ENCODE results near the gene NUTM2A.
"Not testable (repeated sequence)": the region's sequence is repeated elsewhere in the genome, so short reads cannot be mapped to it uniquely, and the experiment has no call there.

Gene NUTM2A

DNA sequence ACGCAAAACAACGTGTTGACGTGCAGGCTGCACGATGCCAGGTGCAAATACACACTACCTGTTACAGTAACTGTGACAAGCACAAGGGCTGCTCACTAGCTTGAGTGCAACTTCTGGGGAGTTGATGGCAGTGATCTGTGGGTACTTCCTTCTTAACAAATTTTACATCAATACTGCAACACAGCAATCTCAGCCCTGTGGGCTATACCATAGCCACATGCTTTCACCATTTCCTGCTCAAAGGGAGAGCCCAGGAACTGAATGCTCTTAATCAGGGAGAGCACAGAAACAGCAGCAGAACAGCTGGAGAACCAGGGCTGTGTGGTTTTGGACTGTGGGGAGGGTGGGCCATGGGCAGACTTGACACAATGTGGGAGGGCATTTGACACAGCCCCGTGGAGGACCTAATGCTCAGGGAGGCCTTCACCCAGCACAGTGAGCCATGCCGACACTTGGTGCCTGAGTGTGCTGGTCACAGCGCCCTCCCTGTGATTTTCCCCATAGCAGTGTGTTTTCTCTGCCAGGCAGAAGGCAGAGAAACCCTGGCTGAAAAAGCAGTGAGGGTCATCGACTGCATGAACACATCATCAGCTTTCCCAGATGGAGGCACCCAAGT lies 12.0 kb upstream of the NUTM2A start:
- H3K36me3 ChIP-seq (ENCODE audit: insufficient read depth, low read length); H3K27ac ChIP-seq (ENCODE audit: low read depth, low read length); H2AFZ ChIP-seq (ENCODE audit: low read length, unreplicated experiment); H3K4me3 ChIP-seq (ENCODE audit: low read depth, low read length); H3K4me1 ChIP-seq (ENCODE audit: control insufficient read depth, insufficient read depth, low read length, unreplicated experiment); H3K27me3 ChIP-seq (ENCODE audit: insufficient read depth, low read length); H3K79me2 ChIP-seq (ENCODE audit: control insufficient read depth, insufficient read depth, low read length, unreplicated experiment): not testable (repeated sequence)

DNA sequence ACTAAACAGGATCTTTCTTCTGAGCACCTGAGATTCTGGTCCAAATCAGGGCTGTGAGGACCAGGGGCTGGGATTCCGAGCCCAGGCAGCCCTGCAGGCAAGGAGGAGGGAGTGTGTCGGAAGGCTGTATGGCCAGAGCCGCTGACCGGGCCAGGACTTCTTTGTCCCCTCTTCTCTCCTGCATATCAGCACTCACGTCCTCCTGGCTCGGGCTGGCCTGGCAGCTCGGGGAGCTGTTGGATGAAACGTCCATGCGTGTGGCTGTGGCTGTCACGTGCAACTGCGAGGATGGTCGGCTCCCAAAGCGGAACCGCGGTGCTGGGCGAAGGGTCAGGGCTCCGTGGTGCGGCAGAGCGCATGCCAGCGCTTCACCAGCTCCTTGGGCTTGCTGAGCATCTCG lies 11.4 kb upstream of the NUTM2A start:
- not testable (repeated sequence) for H2AFZ ChIP-seq (ENCODE audit: low read length, unreplicated experiment); H3K4me3 ChIP-seq (ENCODE audit: low read depth, low read length); H3K27ac ChIP-seq (ENCODE audit: low read depth, low read length)

DNA sequence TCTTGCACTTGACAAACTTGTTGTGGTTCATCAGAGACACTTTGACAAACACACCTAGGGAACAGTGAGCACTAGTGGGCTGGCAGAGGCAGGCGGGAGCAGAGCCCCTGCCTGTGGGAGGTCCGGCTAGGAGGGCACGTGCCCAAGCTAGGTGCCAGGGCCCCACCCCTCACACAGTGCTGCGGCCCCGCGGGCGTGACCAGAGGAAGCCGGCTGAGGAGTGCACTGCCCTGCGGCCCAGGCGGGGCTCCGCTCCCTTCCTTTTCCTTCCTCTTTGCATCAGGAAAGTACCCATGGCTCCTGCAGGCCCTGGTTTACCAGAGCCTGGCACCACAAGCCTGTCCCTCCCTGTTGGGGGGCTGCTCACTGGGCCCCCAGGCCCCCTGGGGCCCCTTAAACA lies 9.1 kb upstream of the NUTM2A start:
- not testable (repeated sequence) for H3K36me3 ChIP-seq (ENCODE audit: insufficient read depth, low read length); H3K27ac ChIP-seq (ENCODE audit: low read depth, low read length); H3K4me3 ChIP-seq (ENCODE audit: low read depth, low read length); H2AFZ ChIP-seq (ENCODE audit: low read length, unreplicated experiment); H3K4me1 ChIP-seq (ENCODE audit: control insufficient read depth, insufficient read depth, low read length, unreplicated experiment); H3K27me3 ChIP-seq (ENCODE audit: insufficient read depth, low read length); H3K79me2 ChIP-seq (ENCODE audit: control insufficient read depth, insufficient read depth, low read length, unreplicated experiment)

More for the DNA sequence above, 11.4 kb upstream of the NUTM2A start:
- H3K4me1 ChIP-seq (ENCODE audit: control insufficient read depth, insufficient read depth, low read length, unreplicated experiment); H3K27me3 ChIP-seq (ENCODE audit: insufficient read depth, low read length); H3K79me2 ChIP-seq (ENCODE audit: control insufficient read depth, insufficient read depth, low read length, unreplicated experiment); H3K36me3 ChIP-seq (ENCODE audit: insufficient read depth, low read length): not testable (repeated sequence)

DNA sequence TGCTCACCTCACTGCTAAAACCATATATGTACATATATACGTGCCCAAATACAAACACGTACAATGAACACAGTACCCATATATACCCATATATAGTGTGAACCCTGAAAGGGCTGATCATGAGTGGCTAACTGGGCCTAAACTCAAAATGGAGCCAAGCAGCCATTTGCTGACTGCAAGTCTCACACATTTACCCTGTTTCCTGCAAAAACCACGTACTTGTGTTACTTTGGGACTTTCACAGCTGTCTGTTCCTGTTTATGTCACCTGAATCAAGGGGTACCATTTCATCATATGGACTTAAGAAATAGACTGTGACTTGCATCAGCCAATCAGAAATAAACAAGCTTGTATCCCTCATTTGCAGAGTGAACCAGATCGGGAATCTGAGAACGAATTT lies 5.9 kb upstream of the NUTM2A start:
- H2AFZ ChIP-seq (ENCODE audit: low read length, unreplicated experiment); H3K4me3 ChIP-seq (ENCODE audit: low read depth, low read length); H3K36me3 ChIP-seq (ENCODE audit: insufficient read depth, low read length); H3K4me1 ChIP-seq (ENCODE audit: control insufficient read depth, insufficient read depth, low read length, unreplicated experiment); H3K27me3 ChIP-seq (ENCODE audit: insufficient read depth, low read length); H3K79me2 ChIP-seq (ENCODE audit: control insufficient read depth, insufficient read depth, low read length, unreplicated experiment); H3K27ac ChIP-seq (ENCODE audit: low read depth, low read length): not testable (repeated sequence)

DNA sequence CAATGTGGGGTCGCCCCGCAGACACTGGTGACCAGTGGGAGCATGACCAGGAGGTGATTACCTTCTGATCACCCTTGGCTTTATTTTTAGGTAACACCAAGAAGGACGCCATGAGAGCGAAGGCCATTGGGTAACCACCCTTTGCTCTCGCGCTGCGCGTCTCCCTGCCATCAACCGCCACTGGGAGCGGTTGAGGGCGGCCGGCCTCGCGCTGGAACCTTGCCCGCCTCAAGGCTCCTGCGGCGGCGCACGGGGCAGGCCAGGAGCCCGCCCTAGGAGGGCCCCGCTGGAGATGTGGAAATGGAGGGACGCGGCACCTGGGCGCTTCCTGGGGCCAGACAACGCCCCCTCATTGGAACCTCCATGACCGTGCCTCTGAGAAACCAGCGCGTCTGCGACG lies 2.5 kb upstream of the NUTM2A start:
- not testable (repeated sequence) for H3K36me3 ChIP-seq (ENCODE audit: insufficient read depth, low read length); H3K27me3 ChIP-seq (ENCODE audit: insufficient read depth, low read length); H3K79me2 ChIP-seq (ENCODE audit: control insufficient read depth, insufficient read depth, low read length, unreplicated experiment); H3K27ac ChIP-seq (ENCODE audit: low read depth, low read length); H3K4me3 ChIP-seq (ENCODE audit: low read depth, low read length); H2AFZ ChIP-seq (ENCODE audit: low read length, unreplicated experiment); H3K4me1 ChIP-seq (ENCODE audit: control insufficient read depth, insufficient read depth, low read length, unreplicated experiment)

DNA sequence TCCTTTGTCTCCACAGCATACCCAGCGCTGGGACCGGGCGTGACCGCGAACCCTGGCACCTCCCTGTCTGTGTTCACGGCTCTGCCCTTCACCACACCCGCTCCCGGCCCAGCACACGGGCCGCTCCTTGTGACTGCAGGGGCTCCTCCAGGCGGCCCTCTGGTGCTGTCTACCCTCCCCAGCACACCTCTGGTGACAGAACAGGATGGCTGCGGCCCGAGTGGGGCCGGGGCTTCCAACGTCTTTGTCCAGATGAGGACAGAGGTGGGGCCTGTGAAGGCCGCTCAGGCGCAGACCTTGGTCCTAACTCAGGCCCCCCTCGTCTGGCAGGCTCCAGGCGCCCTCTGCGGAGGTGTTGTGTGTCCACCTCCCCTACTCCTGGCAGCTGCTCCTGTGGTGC lies 3.0 kb downstream of the NUTM2A start:
- H3K4me3 ChIP-seq (ENCODE audit: low read depth, low read length); H2AFZ ChIP-seq (ENCODE audit: low read length, unreplicated experiment); H3K4me1 ChIP-seq (ENCODE audit: control insufficient read depth, insufficient read depth, low read length, unreplicated experiment); H3K79me2 ChIP-seq (ENCODE audit: control insufficient read depth, insufficient read depth, low read length, unreplicated experiment); H3K27me3 ChIP-seq (ENCODE audit: insufficient read depth, low read length); H3K27ac ChIP-seq (ENCODE audit: low read depth, low read length); H3K36me3 ChIP-seq (ENCODE audit: insufficient read depth, low read length): not testable (repeated sequence)

DNA sequence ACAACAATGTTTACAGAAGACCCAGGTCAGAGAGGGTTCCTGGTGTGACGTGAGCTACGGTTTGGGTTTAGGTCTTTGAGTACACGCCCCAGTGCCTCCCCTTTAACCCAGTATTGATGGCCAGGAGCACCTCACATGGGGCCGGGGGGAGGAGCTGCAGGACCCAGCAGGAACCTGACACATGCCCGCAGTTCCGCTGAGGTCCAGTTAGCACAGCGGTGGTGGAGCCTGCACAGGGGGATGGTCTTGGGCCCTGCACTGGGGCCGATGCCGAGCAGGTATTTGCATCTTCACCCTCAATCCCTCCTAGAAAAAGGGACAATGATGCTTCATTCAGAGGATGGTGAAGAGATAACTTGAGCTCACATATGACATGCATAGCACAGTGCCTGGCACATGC lies 4.0 kb downstream of the NUTM2A start:
- H3K27me3 ChIP-seq (ENCODE audit: insufficient read depth, low read length); H3K36me3 ChIP-seq (ENCODE audit: insufficient read depth, low read length); H2AFZ ChIP-seq (ENCODE audit: low read length, unreplicated experiment): not testable (repeated sequence)

DNA sequence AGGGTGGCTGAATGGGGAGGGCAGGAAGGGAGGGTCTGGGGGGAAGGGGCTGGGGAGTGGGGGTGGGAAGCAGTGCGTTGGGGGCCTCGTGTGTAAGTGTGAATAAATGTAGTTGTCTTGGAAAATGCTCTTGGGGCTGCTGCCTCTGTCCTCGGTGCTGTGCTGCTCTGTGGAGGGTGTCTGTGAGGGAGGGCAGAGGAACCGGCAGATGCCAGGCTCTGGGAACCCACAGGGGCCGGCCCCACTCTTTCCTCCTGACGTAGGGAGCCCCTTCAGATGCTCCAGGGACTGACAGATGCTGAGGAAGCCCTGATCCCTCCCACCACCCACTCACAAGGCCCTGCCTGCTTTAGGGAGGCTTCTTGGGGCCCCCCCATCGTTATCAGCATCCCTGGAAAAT lies 9.6 kb downstream of the NUTM2A start:
- not testable (repeated sequence) for H3K27me3 ChIP-seq (ENCODE audit: insufficient read depth, low read length); H3K36me3 ChIP-seq (ENCODE audit: insufficient read depth, low read length); H3K79me2 ChIP-seq (ENCODE audit: control insufficient read depth, insufficient read depth, low read length, unreplicated experiment); H2AFZ ChIP-seq (ENCODE audit: low read length, unreplicated experiment); H3K4me3 ChIP-seq (ENCODE audit: low read depth, low read length); H3K27ac ChIP-seq (ENCODE audit: low read depth, low read length); H3K4me1 ChIP-seq (ENCODE audit: control insufficient read depth, insufficient read depth, low read length, unreplicated experiment)

More for the DNA sequence above, 4.0 kb downstream of the NUTM2A start:
- not testable (repeated sequence) for H3K27ac ChIP-seq (ENCODE audit: low read depth, low read length); H3K4me1 ChIP-seq (ENCODE audit: control insufficient read depth, insufficient read depth, low read length, unreplicated experiment); H3K79me2 ChIP-seq (ENCODE audit: control insufficient read depth, insufficient read depth, low read length, unreplicated experiment); H3K4me3 ChIP-seq (ENCODE audit: low read depth, low read length)

DNA sequence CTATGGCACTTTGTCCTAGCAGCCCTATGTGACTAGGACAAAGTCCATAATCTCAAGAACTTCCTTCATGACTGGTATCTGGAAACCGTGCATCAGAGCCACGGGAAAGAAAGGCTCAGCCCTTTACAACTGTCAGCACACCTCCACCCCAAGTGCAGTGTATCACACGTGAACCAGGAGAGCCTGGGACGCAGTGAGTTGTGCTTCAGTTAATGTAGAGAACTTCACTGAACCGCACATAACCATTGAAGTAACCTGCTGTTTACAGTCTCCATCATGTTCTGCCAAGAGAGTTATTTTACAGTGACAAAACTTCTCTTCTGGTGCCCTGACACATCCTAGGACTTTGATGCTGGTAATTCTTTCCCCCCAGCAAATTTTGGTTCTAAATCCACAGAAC lies 12.0 kb downstream of the NUTM2A start:
- not testable (repeated sequence) for H3K4me1 ChIP-seq (ENCODE audit: control insufficient read depth, insufficient read depth, low read length, unreplicated experiment); H3K36me3 ChIP-seq (ENCODE audit: insufficient read depth, low read length); H3K4me3 ChIP-seq (ENCODE audit: low read depth, low read length); H3K27ac ChIP-seq (ENCODE audit: low read depth, low read length); H3K79me2 ChIP-seq (ENCODE audit: control insufficient read depth, insufficient read depth, low read length, unreplicated experiment); H2AFZ ChIP-seq (ENCODE audit: low read length, unreplicated experiment); H3K27me3 ChIP-seq (ENCODE audit: insufficient read depth, low read length)

DNA sequence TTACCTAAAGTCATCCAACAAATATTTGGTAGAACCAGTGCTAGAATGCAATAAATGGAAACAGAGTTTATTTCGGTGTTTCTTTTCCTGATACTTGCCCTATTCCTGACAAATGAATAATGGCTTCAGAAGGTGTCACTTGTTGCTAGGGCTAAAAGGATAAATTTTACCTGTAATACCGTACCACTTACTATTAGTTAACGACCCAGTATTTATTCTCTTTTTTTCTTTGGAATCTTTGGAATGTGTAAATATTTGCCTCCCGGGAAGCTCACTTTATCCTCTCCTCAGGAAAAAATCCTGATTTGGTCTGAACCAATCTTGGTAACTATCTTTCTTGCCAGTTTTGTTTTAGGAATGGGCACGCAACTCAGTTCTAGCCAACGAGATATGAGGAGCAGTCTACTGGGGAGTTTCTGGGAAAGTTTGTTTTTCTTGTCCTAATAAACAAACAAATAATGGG lies 14.1 kb downstream of the NUTM2A start:
- not testable (repeated sequence) for H3K27ac ChIP-seq (ENCODE audit: low read depth, low read length); H3K79me2 ChIP-seq (ENCODE audit: control insufficient read depth, insufficient read depth, low read length, unreplicated experiment); H3K27me3 ChIP-seq (ENCODE audit: insufficient read depth, low read length); H3K4me3 ChIP-seq (ENCODE audit: low read depth, low read length); H3K36me3 ChIP-seq (ENCODE audit: insufficient read depth, low read length); H3K4me1 ChIP-seq (ENCODE audit: control insufficient read depth, insufficient read depth, low read length, unreplicated experiment); H2AFZ ChIP-seq (ENCODE audit: low read length, unreplicated experiment)

DNA sequence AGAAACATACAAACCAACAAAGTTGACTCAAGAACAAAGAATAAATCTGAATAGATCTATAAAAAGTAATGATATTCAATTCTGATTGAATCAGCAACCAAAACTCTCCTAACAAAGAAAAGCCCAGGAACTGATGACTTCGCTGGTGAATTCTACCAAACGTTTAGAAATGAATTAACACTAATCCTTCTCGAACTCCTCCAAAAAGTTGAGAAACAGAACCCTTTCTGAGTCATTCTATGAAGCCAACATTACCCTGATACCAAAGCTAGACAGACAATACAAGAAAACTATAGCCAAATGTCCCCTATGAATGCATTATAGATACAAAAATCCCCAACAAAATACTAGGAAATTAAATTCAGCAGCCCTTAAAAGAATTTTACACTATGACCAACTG lies 16.9 kb downstream of the NUTM2A start:
- not testable (repeated sequence) for H3K27ac ChIP-seq (ENCODE audit: low read depth, low read length); H3K79me2 ChIP-seq (ENCODE audit: control insufficient read depth, insufficient read depth, low read length, unreplicated experiment); H3K4me3 ChIP-seq (ENCODE audit: low read depth, low read length)

DNA sequence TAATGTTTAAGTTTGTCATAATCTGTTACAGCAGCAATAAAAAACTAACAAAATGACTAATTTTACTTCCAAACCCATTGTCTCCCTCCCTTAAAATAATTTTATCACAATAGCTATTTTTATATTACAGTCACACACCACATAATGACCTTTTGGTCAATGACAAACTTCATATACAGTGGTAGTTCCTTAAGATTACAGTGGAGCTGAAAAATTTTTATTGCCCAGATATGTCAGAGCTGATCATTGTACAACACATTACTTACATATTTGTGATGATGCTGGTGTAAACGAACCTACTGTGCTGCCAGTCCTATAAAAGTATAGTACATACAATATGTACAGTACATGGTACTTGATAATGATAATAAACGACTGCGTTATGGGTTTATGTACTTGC lies 22.1 kb downstream of the NUTM2A start:
- H3K79me2 ChIP-seq (ENCODE audit: control insufficient read depth, insufficient read depth, low read length, unreplicated experiment); H3K4me1 ChIP-seq (ENCODE audit: control insufficient read depth, insufficient read depth, low read length, unreplicated experiment); H3K36me3 ChIP-seq (ENCODE audit: insufficient read depth, low read length); H3K4me3 ChIP-seq (ENCODE audit: low read depth, low read length); H2AFZ ChIP-seq (ENCODE audit: low read length, unreplicated experiment); H3K27me3 ChIP-seq (ENCODE audit: insufficient read depth, low read length); H3K27ac ChIP-seq (ENCODE audit: low read depth, low read length): not testable (repeated sequence)

More for the DNA sequence above, 16.9 kb downstream of the NUTM2A start:
- not testable (repeated sequence) for H3K4me1 ChIP-seq (ENCODE audit: control insufficient read depth, insufficient read depth, low read length, unreplicated experiment); H3K36me3 ChIP-seq (ENCODE audit: insufficient read depth, low read length); H2AFZ ChIP-seq (ENCODE audit: low read length, unreplicated experiment); H3K27me3 ChIP-seq (ENCODE audit: insufficient read depth, low read length)
